ENCODE results near the gene NUFIP2. TPM values are rescaled to one million over a fixed set of nuclear protein-coding genes. Genes with fewer than 3 reads are reported as not detected.

The NUFIP2 gene
- total and polyA plus RNA-seq, 10 of the 15 experiments (the other 5 are each of a cell fraction or from before 2014, with no cell fraction given) = 3.7 to 32.3 (median 14.5) TPM

DNA sequence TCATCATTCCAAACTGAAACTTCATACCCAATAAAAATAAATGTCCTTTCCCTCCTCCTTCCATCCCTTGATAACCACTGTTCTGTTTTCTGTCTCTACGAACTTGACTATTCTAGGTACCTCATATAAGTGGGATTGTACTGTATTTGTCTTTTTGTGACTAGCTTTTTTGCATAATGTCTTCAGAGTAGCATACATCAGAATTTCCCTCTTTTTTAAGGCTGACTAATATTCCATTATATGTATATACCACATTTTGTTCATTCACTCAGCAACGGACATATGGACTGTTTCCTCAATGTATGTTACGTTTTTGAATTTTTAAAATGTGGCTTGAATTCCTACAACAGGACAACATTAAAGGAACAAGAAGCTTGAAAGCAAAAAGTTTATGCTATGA lies 1.5 kb upstream of the NUFIP2 start:
- 65% methylated on average over 3 of the region's 3 CpGs for WGBS (ENCODE audit: insufficient coverage, insufficient replicate concordance, low lambda C conversion rate, missing lambda C conversion rate)
- Histone ChIP-seq H3K9me3 (replicated peaks; ENCODE audit: control insufficient read depth, insufficient read depth, low read length) (no peaks in the 10 kb centered on the region), H3K9ac (ENCODE audit: control insufficient read depth, insufficient read depth, low read length) (no peak overlapping the region), H3K79me2 (ENCODE audit: control insufficient read depth, insufficient read depth, low read length) (peaks cover 36% of the 10 kb centered on the region), H3K4me3 (no peak overlapping the region), H3K27ac (ENCODE audit: control insufficient read depth, insufficient read depth) (no peak overlapping the region), H3K27me3 (replicated peaks in 1 of 2; ENCODE audit: control insufficient read depth in 2 of 2, insufficient read depth in 2 of 2, low read length in 1 of 2) (no peaks in the 10 kb centered on the region), H3K4me2 (ENCODE audit: control insufficient read depth, insufficient read depth) (no peak overlapping the region), H3K36me3 (ENCODE audit: control insufficient read depth in 2 of 2, insufficient read depth in 2 of 2, low read length in 1 of 2) (no peaks in the 10 kb centered on the region), H4K20me1 (ENCODE audit: control insufficient read depth, insufficient read depth) (no peaks in the 10 kb centered on the region), H3K4me1 (ENCODE audit: control insufficient read depth, insufficient read depth, low read length) (peaks cover under 1% of the 10 kb centered on the region; the same call in 1 of the 2 replicates), H2AFZ (ENCODE audit: control insufficient read depth, low read depth, low read length) (no peak overlapping the region; the same call in 1 of the 2 replicates)
- intact Hi-C loops (cut with micrococcal nuclease; ENCODE audit: unreplicated experiment) (no loop called here), in situ Hi-C loops (cut with MboI) (no loop called here)
- no peak for DNase-seq (ENCODE audit: low read depth, low spot score)
- ChIA-PET SMC1A (ENCODE audit: uncharacterized antibody, unreplicated experiment) (interaction anchor here (1.6 kb wide), 1 partner anchor 148 kb away, joined by 5 read pairs; no protein-coding TSS in a partner anchor), POLR2A (interaction anchor here (0.6 to 1.0 kb wide), 2 partner anchors 17 to 569 kb away, joined by 3 to 5 read pairs; no protein-coding TSS in a partner anchor), CTCF (interaction anchor here (1.0 to 2.9 kb wide), 2 partner anchors 74 to 146 kb away, joined by 6 to 9 read pairs; no protein-coding TSS in a partner anchor), RAD21 (ENCODE audit: unreplicated experiment) (no interaction called here)
- no peak for TF ChIP-seq ZBED1 (IDR thresholded peaks at IDR 0.05; ENCODE audit: borderline replicate concordance)
- TF ChIP-seq NFXL1 (IDR thresholded peaks at IDR 0.05; ENCODE audit: borderline replicate concordance) = no peak
- TF ChIP-seq ESRRA (IDR thresholded peaks at IDR 0.05; ENCODE audit: low read length) = no peak
- ATAC-seq = no peak
- no TSS peak for BruUV-seq (replicated peaks)
- FAIRE-seq = no peak

DNA sequence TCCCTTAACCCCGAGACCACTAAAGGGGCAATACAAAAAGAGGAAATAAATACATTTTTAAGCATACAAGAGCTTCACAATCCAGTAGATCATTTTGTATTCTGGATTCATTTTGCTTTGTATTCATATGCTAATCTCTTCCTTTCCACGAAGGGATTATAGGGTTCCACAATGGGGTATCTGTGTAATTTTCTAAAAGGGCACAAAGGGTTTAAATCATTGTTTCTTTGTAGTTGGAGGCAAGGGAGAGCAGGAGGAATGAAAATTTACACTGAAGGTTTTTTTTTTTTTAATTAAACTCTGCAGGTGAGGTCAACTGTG lies 592 bp upstream of the NUFIP2 start:
- Histone ChIP-seq H3K36me3 (ENCODE audit: control insufficient read depth in 2 of 2, insufficient read depth in 2 of 2, low read length in 1 of 2) (peaks cover 0 to 3% of the 10 kb centered on the region in 2 experiments; a peak in 3 of 4 replicates), H2AFZ (ENCODE audit: control insufficient read depth, low read depth, low read length) (peak overlapping the region; percentile 96), H3K79me2 (ENCODE audit: control insufficient read depth, insufficient read depth, low read length) (peaks cover 44% of the 10 kb centered on the region), H3K27me3 (replicated peaks in 1 of 2; ENCODE audit: control insufficient read depth in 2 of 2, insufficient read depth in 2 of 2, low read length in 1 of 2) (no peaks in the 10 kb centered on the region), H3K4me3 (peak overlapping the region; percentile 72), H3K9me3 (replicated peaks; ENCODE audit: control insufficient read depth, insufficient read depth, low read length) (no peaks in the 10 kb centered on the region), H3K4me1 (ENCODE audit: control insufficient read depth, insufficient read depth, low read length) (peaks cover 2% of the 10 kb centered on the region; the same call in 1 of the 2 replicates), H3K9ac (ENCODE audit: control insufficient read depth, insufficient read depth, low read length) (peak overlapping the region; percentile 87), H3K4me2 (ENCODE audit: control insufficient read depth, insufficient read depth) (peak overlapping the region; percentile 93), H3K27ac (ENCODE audit: control insufficient read depth, insufficient read depth) (peak overlapping the region; percentile 97), H4K20me1 (ENCODE audit: control insufficient read depth, insufficient read depth) (no peaks in the 10 kb centered on the region)
- intact Hi-C loops (cut with micrococcal nuclease; ENCODE audit: unreplicated experiment) (loop anchor here (5.0 kb wide), 1 partner anchor 342 kb away; the partner anchor contains the start of gene PHF12), in situ Hi-C loops (cut with MboI) (no loop called here)
- FAIRE-seq (no peak), ATAC-seq (no peak), DNase-seq (ENCODE audit: low read depth, low spot score) (no peak)
- ChIA-PET RAD21 (ENCODE audit: unreplicated experiment) (interaction anchor here (0.7 to 1.9 kb wide), 8 partner anchors 11 to 483 kb away, joined by 3 to 19 read pairs (median 5); no protein-coding TSS in a partner anchor), SMC1A (ENCODE audit: uncharacterized antibody, unreplicated experiment) (interaction anchor here (0.9 to 1.1 kb wide), 2 partner anchors 37 to 147 kb away, joined by 3 read pairs; no protein-coding TSS in a partner anchor), POLR2A (interaction anchor here (1.0 to 1.6 kb wide), 9 partner anchors 8 to 343 kb away, joined by 3 to 13 read pairs (median 7); partner anchors contain the start of genes PHF12 and TAOK1), CTCF (interaction anchor here (0.7 to 2.9 kb wide), 7 partner anchors 9 to 323 kb away, joined by 3 to 9 read pairs (median 4); no protein-coding TSS in a partner anchor)
- WGBS (ENCODE audit: insufficient coverage, insufficient replicate concordance, low lambda C conversion rate, missing lambda C conversion rate) = 0% methylated on average over 2 of the region's 2 CpGs
- BruUV-seq (replicated peaks) = TSS peak; percentile 98
- TF ChIP-seq ZBED1 (IDR thresholded peaks at IDR 0.05; ENCODE audit: borderline replicate concordance) (0 out of 2 replicates have a peak, but pooled peaks have one; percentile 6), ZNF207 (IDR thresholded peaks at IDR 0.05; ENCODE audit: borderline replicate concordance) (0 out of 2 replicates have a peak, but pooled peaks have one; percentile 3)
- TF ChIP-seq, protein P1, sequence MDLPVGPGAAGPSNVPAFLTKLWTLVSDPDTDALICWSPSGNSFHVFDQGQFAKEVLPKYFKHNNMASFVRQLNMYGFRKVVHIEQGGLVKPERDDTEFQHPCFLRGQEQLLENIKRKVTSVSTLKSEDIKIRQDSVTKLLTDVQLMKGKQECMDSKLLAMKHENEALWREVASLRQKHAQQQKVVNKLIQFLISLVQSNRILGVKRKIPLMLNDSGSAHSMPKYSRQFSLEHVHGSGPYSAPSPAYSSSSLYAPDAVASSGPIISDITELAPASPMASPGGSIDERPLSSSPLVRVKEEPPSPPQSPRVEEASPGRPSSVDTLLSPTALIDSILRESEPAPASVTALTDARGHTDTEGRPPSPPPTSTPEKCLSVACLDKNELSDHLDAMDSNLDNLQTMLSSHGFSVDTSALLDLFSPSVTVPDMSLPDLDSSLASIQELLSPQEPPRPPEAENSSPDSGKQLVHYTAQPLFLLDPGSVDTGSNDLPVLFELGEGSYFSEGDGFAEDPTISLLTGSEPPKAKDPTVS (IDR thresholded peaks at IDR 0.05; ENCODE audit: low read depth, low read length) = no peak
- TF ChIP-seq, protein P2, sequence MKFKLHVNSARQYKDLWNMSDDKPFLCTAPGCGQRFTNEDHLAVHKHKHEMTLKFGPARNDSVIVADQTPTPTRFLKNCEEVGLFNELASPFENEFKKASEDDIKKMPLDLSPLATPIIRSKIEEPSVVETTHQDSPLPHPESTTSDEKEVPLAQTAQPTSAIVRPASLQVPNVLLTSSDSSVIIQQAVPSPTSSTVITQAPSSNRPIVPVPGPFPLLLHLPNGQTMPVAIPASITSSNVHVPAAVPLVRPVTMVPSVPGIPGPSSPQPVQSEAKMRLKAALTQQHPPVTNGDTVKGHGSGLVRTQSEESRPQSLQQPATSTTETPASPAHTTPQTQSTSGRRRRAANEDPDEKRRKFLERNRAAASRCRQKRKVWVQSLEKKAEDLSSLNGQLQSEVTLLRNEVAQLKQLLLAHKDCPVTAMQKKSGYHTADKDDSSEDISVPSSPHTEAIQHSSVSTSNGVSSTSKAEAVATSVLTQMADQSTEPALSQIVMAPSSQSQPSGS (IDR thresholded peaks at IDR 0.05; ENCODE audit: low read length) = peak; percentile 54; the same call in 1 of the 2 replicates
